CD8-positive, alpha-beta memory T cell (primary cell): ENCODE data around the gene MBOAT7. TPM values are rescaled to one million over a fixed set of nuclear protein-coding genes. Genes with fewer than 3 reads are reported as not detected.
"Not testable (repeated sequence)": the region's sequence is repeated elsewhere in the genome, so short reads cannot be mapped to it uniquely, and the experiment has no call there.

Experiments
- CTCF ChIA-PET: fragments of 350-600 bp; sonication (Branson Sonifier 250); formaldehyde crosslinking; loops from one replicate; lab custom pipeline; 2021; ENCODE audit warnings: antibody characterized with exemption; lab: Charles Lee
- POLR2A ChIA-PET: fragments of 350-600 bp; sonication (Branson Sonifier 250); formaldehyde crosslinking; loops from one replicate; lab custom pipeline; 2021; ENCODE audit warnings: antibody characterized with exemption; lab: Charles Lee
- DNase-seq, 5 donors: peaks; one replicate each; pipeline versions ENCODE4 v3.0.0 to v3.0.0-alpha.2; 2020 to 2022; ENCODE audit warnings: mixed read lengths in 1 of 5
- H3K27ac ChIP-seq: one replicate; pipeline ENCODE4 v1.7.0; 2013; ENCODE audit warnings: low read depth, mild to moderate bottlenecking, low read length, moderate library complexity
- H3K27me3 ChIP-seq: 2 replicates; pipeline ENCODE4 v1.7.0; 2013; ENCODE audit warnings: low read length, mild to moderate bottlenecking; ENCODE audit not compliant: insufficient read depth, poor library complexity, severe bottlenecking
- H3K36me3 ChIP-seq: 2 replicates; pipeline ENCODE4 v1.7.0; 2013; ENCODE audit warnings: mild to moderate bottlenecking, low read length, moderate library complexity; ENCODE audit not compliant: insufficient read depth
- H3K4me1 ChIP-seq: 2 replicates; pipeline ENCODE4 v1.7.0; 2013; ENCODE audit warnings: mild to moderate bottlenecking, low read length, moderate library complexity; ENCODE audit not compliant: insufficient read depth
- H3K4me3 ChIP-seq: 2 replicates; pipeline ENCODE4 v1.7.0; 2013; ENCODE audit warnings: mild to moderate bottlenecking, low read length
- H3K9me3 ChIP-seq: 2 replicates; pipeline ENCODE4 v1.7.0; 2013; ENCODE audit warnings: mild to moderate bottlenecking, low read length
- H3K27ac Mint-ChIP-seq, 8 donors: one replicate each; pipeline ENCODE4 v1.8.0; 2020 to 2021; ENCODE audit warnings: mixed read lengths in 8 of 8, mild to moderate bottlenecking in 6 of 8, inconsistent platforms in 3 of 8, moderate library complexity in 3 of 8
- H3K27me3 Mint-ChIP-seq, 2 donors: one replicate each; pipeline ENCODE4 v1.8.0; 2020 to 2021; ENCODE audit warnings: mixed read lengths in 2 of 2, mild to moderate bottlenecking in 1 of 2, moderate library complexity in 1 of 2
- H3K36me3 Mint-ChIP-seq, 3 donors: one replicate each; pipeline ENCODE4 v1.8.0; 2020 to 2021; ENCODE audit warnings: mixed read lengths in 3 of 3, inconsistent platforms in 1 of 3, mild to moderate bottlenecking in 1 of 3
- H3K4me1 Mint-ChIP-seq, 3 donors: one replicate each; pipeline ENCODE4 v1.8.0; 2020 to 2021; ENCODE audit warnings: mixed read lengths in 3 of 3, inconsistent platforms in 1 of 3, mild to moderate bottlenecking in 1 of 3
- H3K4me3 Mint-ChIP-seq, 7 donors: one replicate each; pipeline ENCODE4 v1.8.0; 2020 to 2021; ENCODE audit warnings: mixed read lengths in 7 of 7, mild to moderate bottlenecking in 6 of 7, moderate library complexity in 4 of 7, inconsistent platforms in 2 of 7
- H3K9me3 Mint-ChIP-seq, 5 donors: one replicate each; pipeline ENCODE4 v1.8.0; 2020 to 2022; ENCODE audit warnings: mixed read lengths in 5 of 5, mild to moderate bottlenecking in 3 of 5, moderate library complexity in 2 of 5, inconsistent platforms in 1 of 5
- polyA plus RNA-seq: library from polyadenylated mRNA; unstranded; fragments of 300-500 nt; fragmentation: Illumina TruSeq; gene quantifications from one replicate; pipeline ENCODE4 v1.2.3, GENCODE V29; 2021
- total RNA-seq, 2 experiments: library from RNA; stranded (reverse); gene quantifications; one replicate each; pipeline ENCODE4 v1.2.3, GENCODE V29; 2021

Gene MBOAT7
- total and polyA plus RNA-seq, 3 experiments from 2014 or later: 21.9 to 114 (median 98.7) TPM

DNA sequence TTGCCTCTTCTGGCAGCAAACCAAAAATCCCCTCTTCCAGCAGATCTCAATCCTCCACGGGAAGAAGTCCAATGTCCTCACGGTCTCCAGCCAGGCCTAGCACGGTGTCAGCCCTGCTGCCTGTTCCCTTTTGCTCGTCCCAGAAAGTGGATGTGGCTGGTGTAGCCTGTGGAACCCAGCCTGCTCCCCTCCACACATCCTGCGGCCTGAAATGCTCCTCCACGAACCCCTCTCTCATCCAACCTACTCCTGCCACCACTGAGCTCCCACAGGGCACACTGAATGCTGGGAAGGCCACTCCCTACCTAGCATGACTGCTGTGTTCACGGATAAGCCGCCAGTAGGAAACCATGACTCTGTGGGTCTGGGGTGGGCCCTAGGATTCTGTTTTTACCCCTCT lies 3.0 kb downstream of the MBOAT7 start:
- Histone ChIP-seq H3K27me3 (no peaks in the 10 kb centered on the region), H3K4me1 (peaks cover 10% of the 10 kb centered on the region), H3K4me3 (no peak overlapping the region), H3K27ac (no peak overlapping the region), H3K9me3 (no peaks in the 10 kb centered on the region), H3K36me3 (no peaks in the 10 kb centered on the region)
- ChIA-PET POLR2A (no interaction called here), CTCF (no interaction called here)
- Mint-ChIP-seq H3K36me3 (peaks cover 0 to 29% (median 2%) of the 10 kb centered on the region in 3 donors), H3K4me3 (peak overlapping the region in 2 of 7 donors; percentile 23 to 32), H3K4me1 (peaks cover 18 to 29% (median 22%) of the 10 kb centered on the region in 3 donors), H3K9me3 (no peaks in the 10 kb centered on the region), H3K27me3 (peaks cover 0 to 6% of the 10 kb centered on the region in 2 donors), H3K27ac (peak overlapping the region in 1 of 8 donors; percentile 68)
- DNase-seq: no peak

- H3K4me3 Mint-ChIP-seq: no peak overlapping the region
- H3K27me3 ChIP-seq: no peaks in the 10 kb centered on the region
- peaks cover 0 to 33% (median 2%) of the 10 kb centered on the region in 3 donors for H3K36me3 Mint-ChIP-seq
- ChIA-PET POLR2A (no interaction called here), CTCF (no interaction called here)
- peaks cover 6% of the 10 kb centered on the region for H3K4me1 ChIP-seq
- no peak overlapping the region for H3K27ac ChIP-seq
- no peak overlapping the region for H3K27ac Mint-ChIP-seq
- no peaks in the 10 kb centered on the region for H3K9me3 Mint-ChIP-seq
- H3K36me3 ChIP-seq: no peaks in the 10 kb centered on the region
- no peak for DNase-seq
- no peaks in the 10 kb centered on the region for H3K9me3 ChIP-seq
- no peak overlapping the region for H3K4me3 ChIP-seq
- H3K4me1 Mint-ChIP-seq: peaks cover 11 to 15% (median 14%) of the 10 kb centered on the region in 3 donors
- H3K27me3 Mint-ChIP-seq: no peaks in the 10 kb centered on the region
Measured at GRCh38 chr19:54183431-54183830, 5.9 kb downstream of the MBOAT7 start.

- H3K27ac Mint-ChIP-seq, H3K27ac ChIP-seq, CTCF ChIA-PET, H3K9me3 Mint-ChIP-seq, H3K4me1 Mint-ChIP-seq, H3K4me1 ChIP-seq, H3K27me3 ChIP-seq, H3K4me3 ChIP-seq, DNase-seq, H3K36me3 ChIP-seq, POLR2A ChIA-PET, H3K4me3 Mint-ChIP-seq, H3K9me3 ChIP-seq, H3K27me3 Mint-ChIP-seq: not testable (repeated sequence)
- H3K36me3 Mint-ChIP-seq: peaks cover 2 to 36% (median 5%) of the 10 kb centered on the region in 3 donors
Measured at GRCh38 chr19:54181894-54182293, 7.5 kb downstream of the MBOAT7 start.

- Histone ChIP-seq H3K36me3 (no peaks in the 10 kb centered on the region), H3K27me3 (no peaks in the 10 kb centered on the region), H3K4me3 (no peak overlapping the region), H3K27ac (no peak overlapping the region), H3K4me1 (no peaks in the 10 kb centered on the region), H3K9me3 (no peaks in the 10 kb centered on the region)
- no peak overlapping the region for H3K27ac Mint-ChIP-seq
- ChIA-PET POLR2A (no interaction called here), CTCF (no interaction called here)
- no peaks in the 10 kb centered on the region for H3K9me3 Mint-ChIP-seq
- H3K4me1 Mint-ChIP-seq: peaks cover 0 to 3% (median 0%) of the 10 kb centered on the region in 3 donors
- no peaks in the 10 kb centered on the region for H3K27me3 Mint-ChIP-seq
- no peak overlapping the region for H3K4me3 Mint-ChIP-seq
- peaks cover 2 to 34% (median 5%) of the 10 kb centered on the region in 3 donors for H3K36me3 Mint-ChIP-seq
- no peak for DNase-seq
Measured at GRCh38 chr19:54180691-54181091, 8.7 kb downstream of the MBOAT7 start.

- H3K4me1 Mint-ChIP-seq: no peaks in the 10 kb centered on the region
- Histone ChIP-seq H3K27me3 (no peaks in the 10 kb centered on the region), H3K36me3 (no peaks in the 10 kb centered on the region), H3K4me3 (no peak overlapping the region), H3K27ac (no peak overlapping the region), H3K4me1 (no peaks in the 10 kb centered on the region), H3K9me3 (no peaks in the 10 kb centered on the region)
- H3K27ac Mint-ChIP-seq: no peak overlapping the region
- peaks cover 2 to 35% (median 5%) of the 10 kb centered on the region in 3 donors for H3K36me3 Mint-ChIP-seq
- H3K4me3 Mint-ChIP-seq: no peak overlapping the region
- H3K27me3 Mint-ChIP-seq: no peaks in the 10 kb centered on the region
- no peak for DNase-seq
- POLR2A ChIA-PET: no interaction called here
- no peaks in the 10 kb centered on the region for H3K9me3 Mint-ChIP-seq
- CTCF ChIA-PET: no interaction called here
Measured at GRCh38 chr19:54179921-54180461, 9.4 kb downstream of the MBOAT7 start.

- ChIA-PET POLR2A (no interaction called here), CTCF (no interaction called here)
- H3K4me3 Mint-ChIP-seq: no peak overlapping the region
- DNase-seq: no peak
- Histone ChIP-seq H3K9me3 (no peaks in the 10 kb centered on the region), H3K4me3 (no peak overlapping the region), H3K36me3 (no peaks in the 10 kb centered on the region), H3K27ac (no peak overlapping the region), H3K4me1 (no peaks in the 10 kb centered on the region), H3K27me3 (no peaks in the 10 kb centered on the region)
- H3K36me3 Mint-ChIP-seq: peaks cover 2 to 36% (median 5%) of the 10 kb centered on the region in 3 donors
- H3K27me3 Mint-ChIP-seq: no peaks in the 10 kb centered on the region
- no peak overlapping the region for H3K27ac Mint-ChIP-seq
- no peaks in the 10 kb centered on the region for H3K4me1 Mint-ChIP-seq
- no peaks in the 10 kb centered on the region for H3K9me3 Mint-ChIP-seq
Measured at GRCh38 chr19:54179262-54179852, 10.0 kb downstream of the MBOAT7 start.

- CTCF ChIA-PET: no interaction called here
- H3K36me3 Mint-ChIP-seq: peaks cover under 1 to 33% (median 5%) of the 10 kb centered on the region in 3 donors
- no peaks in the 10 kb centered on the region for H3K9me3 Mint-ChIP-seq
- Histone ChIP-seq H3K36me3 (no peaks in the 10 kb centered on the region), H3K4me3 (no peak overlapping the region), H3K9me3 (no peaks in the 10 kb centered on the region), H3K4me1 (no peaks in the 10 kb centered on the region), H3K27me3 (no peaks in the 10 kb centered on the region), H3K27ac (no peak overlapping the region)
- POLR2A ChIA-PET: no interaction called here
- H3K27me3 Mint-ChIP-seq: no peaks in the 10 kb centered on the region
- no peak overlapping the region for H3K4me3 Mint-ChIP-seq
- no peak overlapping the region for H3K27ac Mint-ChIP-seq
- peak in 2 of 5 donors; percentile 40 to 57 for DNase-seq
- no peaks in the 10 kb centered on the region for H3K4me1 Mint-ChIP-seq
Measured at GRCh38 chr19:54178581-54179261, 10.7 kb downstream of the MBOAT7 start.
